ENCODE data around the gene DCC.

- TF ChIP-seq CTCF (IDR thresholded peaks at IDR 0.05): no peak
- no peak for TF ChIP-seq POLR2A (IDR thresholded peaks at IDR 0.05)
Observed at GRCh38 chr18:53134711-53135110, 794.7 kb downstream of the DCC start.

Measured in testis (tissue), 2 donors.